Stimulated activated naive CD8-positive, alpha-beta T cell treated with anti-CD3 and anti-CD28 coated beads, Interleukin-15, amount 100 ng/mL, for 72 hours (primary cell): Measurements from ENCODE around the gene BCAS3.
A peak's percentile ranks its signal among the peaks of the same experiment; 100 is the strongest.

Experiments
- ATAC-seq: fragments of 150-1000 bp; cut with Tn5 transposase; 2 replicates; pipeline ENCODE4 v1.10.0; 2021; ENCODE audit warnings: mild to moderate bottlenecking, moderate library complexity
- DNase-seq, 2 donors: peaks; one replicate each; pipeline ENCODE4 v3.0.0; 2021 to 2022
- H3K27ac Mint-ChIP-seq, 2 donors: one replicate each; pipeline ENCODE4 v1.8.0; 2022; ENCODE audit warnings: mild to moderate bottlenecking in 2 of 2, mixed read lengths in 2 of 2, moderate library complexity in 2 of 2
- H3K27me3 Mint-ChIP-seq: one replicate; pipeline ENCODE4 v1.8.0; 2022; ENCODE audit warnings: mixed read lengths
- H3K4me1 Mint-ChIP-seq: one replicate; pipeline ENCODE4 v1.8.0; 2022; ENCODE audit warnings: mild to moderate bottlenecking, mixed read lengths
- H3K4me3 Mint-ChIP-seq, 2 donors: one replicate each; pipeline ENCODE4 v1.8.0; 2022; ENCODE audit warnings: mild to moderate bottlenecking in 2 of 2, mixed read lengths in 2 of 2, moderate library complexity in 1 of 2
- H3K9me3 Mint-ChIP-seq, 2 donors: one replicate each; pipeline ENCODE4 v1.8.0; 2022; ENCODE audit warnings: mixed read lengths in 2 of 2

The BCAS3 gene

DNA sequence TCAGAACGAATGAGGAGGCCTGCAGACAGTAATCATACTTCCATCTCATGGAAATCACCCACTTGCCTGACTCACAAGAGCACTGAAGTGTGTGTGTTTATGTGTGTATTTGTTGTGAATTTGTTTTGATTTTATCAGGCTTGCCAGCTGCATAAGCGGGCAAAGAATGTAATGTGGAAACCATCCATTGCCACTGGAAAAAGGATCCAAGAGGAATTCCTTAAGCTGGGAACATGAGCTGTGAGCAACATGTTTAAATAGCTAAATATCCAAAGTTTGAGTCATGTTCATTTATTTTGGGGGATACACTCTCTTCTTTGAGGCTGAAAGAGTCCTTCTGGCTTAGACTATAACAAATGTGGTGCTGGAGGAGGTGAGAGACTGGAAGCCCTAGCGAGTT lies 523.6 kb downstream of the BCAS3 start:
- Mint-ChIP-seq H3K27me3 (no peaks in the 10 kb centered on the region), H3K27ac (no peak overlapping the region), H3K4me1 (no peaks in the 10 kb centered on the region), H3K9me3 (no peaks in the 10 kb centered on the region), H3K4me3 (no peak overlapping the region)
- ATAC-seq: no peak
- no peak for DNase-seq

DNA sequence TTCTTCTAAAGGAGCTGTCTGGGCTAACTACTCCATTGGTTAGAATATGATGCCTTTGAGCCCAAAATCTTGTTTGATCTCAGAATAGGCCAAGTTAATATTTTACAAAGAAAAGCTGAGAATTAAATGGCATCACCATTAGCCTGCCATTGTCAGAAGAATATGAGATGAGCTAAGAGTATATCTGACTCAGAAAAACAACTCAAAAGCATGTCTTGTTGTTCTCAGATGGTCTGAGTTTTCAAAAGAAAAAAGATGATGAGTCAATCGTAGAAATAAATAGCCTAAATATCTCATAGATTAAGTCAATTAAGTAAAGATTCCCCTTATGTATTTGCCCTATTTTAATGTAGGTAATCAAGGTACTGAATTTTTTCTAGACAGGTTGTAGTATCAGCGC lies 524.9 kb downstream of the BCAS3 start:
- Mint-ChIP-seq H3K27me3 (no peaks in the 10 kb centered on the region), H3K4me1 (no peaks in the 10 kb centered on the region), H3K27ac (no peak overlapping the region), H3K9me3 (no peaks in the 10 kb centered on the region), H3K4me3 (no peak overlapping the region)
- ATAC-seq (no peak), DNase-seq (no peak)

DNA sequence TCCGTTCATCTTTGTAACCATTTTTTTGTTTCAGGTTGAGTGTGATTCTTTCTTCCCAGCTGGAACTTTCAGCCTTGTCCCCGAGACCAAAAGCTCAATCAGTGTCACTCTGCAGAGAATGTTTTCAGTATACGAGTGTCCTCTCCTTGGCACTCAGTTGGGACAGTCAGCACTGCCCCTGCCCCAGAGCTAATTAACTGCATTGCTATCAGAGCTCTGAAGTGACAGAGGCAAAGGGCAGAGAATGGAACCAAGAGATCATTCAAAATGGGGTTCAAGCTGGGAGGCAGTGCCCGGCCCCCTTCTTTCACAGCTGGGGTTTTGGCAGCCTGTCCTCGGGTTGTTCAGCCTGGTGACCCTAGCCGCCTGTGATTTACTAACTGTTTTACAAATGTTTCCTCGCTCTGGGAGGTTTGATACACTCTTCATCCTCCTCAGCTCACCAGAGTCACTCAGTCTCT lies 526.0 kb downstream of the BCAS3 start:
- Mint-ChIP-seq H3K27me3 (no peaks in the 10 kb centered on the region), H3K4me3 (no peak overlapping the region), H3K27ac (no peak overlapping the region), H3K4me1 (no peaks in the 10 kb centered on the region), H3K9me3 (no peaks in the 10 kb centered on the region)
- ATAC-seq: no peak
- no peak for DNase-seq

DNA sequence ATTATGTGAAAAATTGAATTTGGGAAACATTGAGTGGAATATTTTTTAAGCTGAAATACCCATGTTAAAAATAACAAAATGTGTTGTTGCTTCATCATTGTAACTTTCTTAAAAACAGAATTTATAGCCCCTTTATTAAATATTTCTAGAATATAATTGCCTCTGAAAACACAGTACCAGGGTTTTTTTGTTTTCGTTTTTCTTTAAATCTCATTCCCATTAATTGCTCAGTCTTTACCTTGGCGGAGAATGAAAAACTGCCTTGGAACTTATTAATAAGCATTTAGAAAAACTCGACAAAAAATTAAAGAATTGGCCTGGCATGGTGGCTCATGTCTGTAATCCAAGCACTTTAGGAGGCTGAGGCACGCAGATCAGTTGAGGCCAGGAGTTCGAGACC lies 526.8 kb downstream of the BCAS3 start:
- DNase-seq (no peak), ATAC-seq (no peak)
- Mint-ChIP-seq H3K4me3 (no peak overlapping the region), H3K27me3 (no peaks in the 10 kb centered on the region), H3K27ac (no peak overlapping the region), H3K9me3 (no peaks in the 10 kb centered on the region), H3K4me1 (no peaks in the 10 kb centered on the region)

DNA sequence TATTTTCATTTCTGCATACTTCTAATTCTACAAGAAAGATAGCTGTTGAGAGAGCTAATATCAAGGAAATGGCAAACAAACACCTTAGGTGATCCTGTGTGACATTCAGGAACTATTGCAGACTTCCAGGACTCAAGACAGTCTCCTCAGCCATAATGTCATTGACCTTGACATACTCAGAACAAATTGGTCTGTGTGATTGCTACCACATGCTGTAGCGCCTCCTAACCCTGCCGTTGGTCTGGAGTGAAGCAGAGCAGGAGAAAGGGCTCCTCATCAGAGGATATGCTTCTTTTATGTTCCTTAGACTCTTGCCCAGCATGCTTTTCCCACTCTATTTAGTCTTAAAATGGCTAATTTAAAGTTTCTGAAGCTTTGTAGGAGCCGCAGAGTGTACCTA lies 527.8 kb downstream of the BCAS3 start:
- H3K27ac Mint-ChIP-seq: no peak overlapping the region

DNA sequence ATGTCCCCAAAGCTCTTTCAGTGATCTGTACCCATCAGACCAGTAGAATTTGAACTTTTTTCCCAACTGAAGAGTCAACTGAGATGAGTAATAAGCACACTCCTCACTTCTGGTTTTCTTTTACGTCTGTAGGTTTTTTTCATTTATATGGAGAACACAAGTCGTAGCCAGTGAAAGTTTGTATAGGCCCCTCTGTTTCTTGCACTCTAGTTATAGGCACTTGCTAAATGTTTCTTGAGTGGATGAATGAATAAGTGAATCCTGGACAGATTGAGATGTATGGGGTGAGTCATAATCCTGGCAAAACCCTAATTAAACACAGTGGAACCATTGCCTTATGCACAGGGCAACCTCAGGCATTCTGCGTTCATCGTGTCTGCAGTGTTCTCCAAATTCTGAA lies 528.3 kb downstream of the BCAS3 start:
- Mint-ChIP-seq H3K4me3 (no peak overlapping the region), H3K27ac (no peak overlapping the region), H3K27me3 (no peaks in the 10 kb centered on the region), H3K9me3 (no peaks in the 10 kb centered on the region), H3K4me1 (no peaks in the 10 kb centered on the region)
- DNase-seq (no peak), ATAC-seq (no peak)

More for the DNA sequence above, 527.8 kb downstream of the BCAS3 start:
- no peaks in the 10 kb centered on the region for H3K9me3 Mint-ChIP-seq
- no peak overlapping the region for H3K4me3 Mint-ChIP-seq
- H3K27me3 Mint-ChIP-seq: no peaks in the 10 kb centered on the region
- DNase-seq (no peak), ATAC-seq (no peak)
- H3K4me1 Mint-ChIP-seq: no peaks in the 10 kb centered on the region

DNA sequence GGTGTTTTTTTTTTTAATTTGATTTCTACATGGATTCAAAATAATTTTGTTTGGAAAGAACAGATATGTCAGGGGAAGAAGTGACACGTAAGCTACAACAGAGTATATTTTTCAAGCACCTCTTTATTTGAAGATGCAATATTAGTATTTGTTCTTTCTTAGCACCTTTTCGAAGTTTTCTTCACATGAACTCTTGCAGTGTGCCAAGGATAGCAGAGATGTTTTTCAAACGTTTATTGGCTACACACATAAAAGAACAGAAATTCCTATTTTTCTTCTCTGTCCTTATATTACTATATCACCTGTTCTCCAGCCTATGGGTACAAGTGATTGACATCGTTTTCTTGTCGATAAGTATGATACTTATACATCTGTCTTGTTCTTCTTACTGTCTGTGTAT lies 529.3 kb downstream of the BCAS3 start:
- Mint-ChIP-seq H3K27ac (no peak overlapping the region), H3K4me3 (no peak overlapping the region), H3K9me3 (no peaks in the 10 kb centered on the region), H3K4me1 (no peaks in the 10 kb centered on the region), H3K27me3 (no peaks in the 10 kb centered on the region)
- ATAC-seq (no peak), DNase-seq (no peak)

DNA sequence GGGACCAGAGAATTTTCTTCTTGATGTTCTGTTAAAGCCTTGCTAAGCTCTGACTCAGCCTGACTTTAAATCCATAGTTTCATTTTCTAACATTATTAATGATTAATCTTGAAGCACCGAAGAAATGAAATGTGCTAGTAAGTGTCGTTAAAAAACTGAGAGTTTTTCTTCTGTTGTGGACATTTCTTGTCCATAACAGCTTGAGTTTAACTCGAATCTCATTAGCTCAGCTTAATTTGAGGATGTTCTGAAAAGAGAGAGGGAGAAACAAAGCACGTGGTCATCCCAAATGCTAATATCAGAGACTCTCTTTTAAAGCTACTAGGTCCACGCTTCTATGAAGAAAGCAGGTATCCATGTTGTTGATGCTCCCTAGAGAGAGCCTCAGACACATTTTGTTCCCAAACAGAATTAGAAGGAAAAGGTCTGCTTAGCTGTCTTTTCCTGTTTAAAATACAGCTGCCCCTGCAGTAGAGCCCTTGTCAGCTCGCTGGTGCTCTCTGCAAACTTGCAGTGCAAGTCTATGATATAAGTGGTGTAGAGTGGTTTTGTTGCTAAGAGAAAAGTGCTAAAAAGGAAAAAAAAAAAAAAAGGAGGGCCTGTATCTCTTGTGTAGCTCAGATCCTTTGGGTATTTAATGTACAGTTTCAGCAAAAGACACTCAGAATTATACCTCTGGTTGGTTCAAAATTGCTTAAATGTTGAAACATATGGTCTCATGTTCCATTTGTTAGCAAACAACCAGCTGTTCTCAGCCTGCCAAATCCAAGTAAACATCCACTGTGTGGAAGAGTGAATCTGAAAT lies 530.9 kb downstream of the BCAS3 start:
- Mint-ChIP-seq H3K4me1 (no peaks in the 10 kb centered on the region), H3K27me3 (no peaks in the 10 kb centered on the region), H3K4me3 (no peak overlapping the region), H3K27ac (no peak overlapping the region), H3K9me3 (no peaks in the 10 kb centered on the region)
- DNase-seq (no peak), ATAC-seq (no peak)

DNA sequence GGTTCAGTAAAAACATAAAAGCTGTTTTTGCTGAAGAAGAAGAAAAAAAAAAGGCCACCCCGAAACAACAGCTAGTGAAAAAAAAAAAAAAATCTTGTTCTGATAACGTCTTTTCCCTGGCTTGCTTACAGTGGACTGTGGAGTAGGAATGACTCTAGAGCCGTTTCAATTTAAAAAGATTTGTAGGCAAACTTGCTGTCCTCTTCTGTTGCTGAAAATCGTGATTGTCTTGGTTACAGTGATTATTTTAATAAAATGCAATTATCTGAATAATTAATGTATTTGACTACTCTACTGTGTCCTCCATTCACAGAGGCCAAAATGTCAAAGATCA lies 531.4 kb downstream of the BCAS3 start:
- peak overlapping the region in 1 of 2 donors; percentile 60 for H3K27ac Mint-ChIP-seq
- no peaks in the 10 kb centered on the region for H3K4me1 Mint-ChIP-seq
- no peak overlapping the region for H3K4me3 Mint-ChIP-seq
- no peak for ATAC-seq
- H3K27me3 Mint-ChIP-seq: no peaks in the 10 kb centered on the region
- DNase-seq: no peak
- no peaks in the 10 kb centered on the region for H3K9me3 Mint-ChIP-seq

DNA sequence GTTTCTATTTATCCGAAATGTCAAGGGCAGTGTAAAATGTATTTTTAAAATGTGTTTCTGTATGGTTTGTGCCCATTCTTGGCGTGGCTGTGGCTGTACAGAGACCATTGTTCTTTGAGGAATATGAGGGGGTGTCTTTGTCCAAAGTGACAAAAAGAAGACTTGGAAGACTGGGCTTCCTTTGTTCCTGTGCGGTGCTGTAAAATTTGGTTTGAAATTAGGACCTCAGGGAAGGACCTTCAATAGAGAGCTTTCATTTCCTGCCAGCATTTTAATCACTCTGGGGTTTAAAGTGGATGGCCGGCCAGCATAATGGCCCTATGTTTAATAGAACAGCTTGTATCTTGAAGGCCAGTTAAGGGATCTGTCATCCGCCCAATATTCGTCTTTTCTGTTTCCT lies 531.9 kb downstream of the BCAS3 start:
- H3K9me3 Mint-ChIP-seq: no peaks in the 10 kb centered on the region
- H3K4me3 Mint-ChIP-seq: no peak overlapping the region
- DNase-seq: no peak
- H3K27ac Mint-ChIP-seq: no peak overlapping the region
- ATAC-seq: no peak
- no peaks in the 10 kb centered on the region for H3K27me3 Mint-ChIP-seq
- H3K4me1 Mint-ChIP-seq: no peaks in the 10 kb centered on the region

DNA sequence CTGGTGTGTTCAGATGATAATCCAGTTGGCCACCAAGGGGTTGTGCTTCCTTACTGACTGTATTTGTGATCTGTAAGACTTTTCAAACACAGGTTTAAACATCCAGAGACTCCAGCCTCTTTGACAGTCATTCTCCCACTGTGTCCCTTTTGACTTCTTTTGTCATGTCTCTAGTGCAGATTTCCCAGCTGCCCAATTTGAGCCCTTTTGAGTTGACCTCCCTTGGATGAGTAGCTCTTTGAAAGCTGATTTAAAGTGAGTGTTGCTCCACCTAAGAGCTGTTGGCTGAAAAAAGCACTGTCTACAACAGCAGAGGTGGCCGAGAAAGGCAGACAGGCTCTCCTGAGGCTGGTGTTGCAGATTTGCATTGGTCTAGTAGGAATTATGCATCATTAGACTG lies 533.6 kb downstream of the BCAS3 start:
- H3K27ac Mint-ChIP-seq: no peak overlapping the region
- no peaks in the 10 kb centered on the region for H3K27me3 Mint-ChIP-seq
- DNase-seq (no peak), ATAC-seq (no peak)
- no peaks in the 10 kb centered on the region for H3K4me1 Mint-ChIP-seq
- H3K9me3 Mint-ChIP-seq: no peaks in the 10 kb centered on the region
- no peak overlapping the region for H3K4me3 Mint-ChIP-seq

DNA sequence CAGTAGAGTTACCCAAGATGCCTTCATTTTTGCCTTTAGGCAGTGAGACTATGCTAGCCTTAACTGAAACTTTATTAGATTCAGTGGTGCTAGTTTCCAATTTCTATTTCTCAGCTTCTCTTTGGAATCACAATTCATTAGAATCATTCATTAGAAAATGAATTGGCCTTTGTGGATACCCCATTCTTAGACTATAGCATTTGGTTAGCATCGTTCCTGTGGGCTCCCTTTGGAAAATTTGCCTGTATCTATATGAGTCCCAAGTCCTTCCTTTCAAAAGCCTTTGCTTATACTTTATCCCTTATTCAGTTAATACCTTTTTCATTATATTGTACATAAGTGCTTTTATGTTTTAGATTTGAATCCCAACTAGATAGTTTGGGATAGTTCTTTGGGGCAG lies 535.0 kb downstream of the BCAS3 start:
- Mint-ChIP-seq H3K4me3 (no peak overlapping the region), H3K9me3 (no peaks in the 10 kb centered on the region), H3K27me3 (no peaks in the 10 kb centered on the region), H3K27ac (no peak overlapping the region), H3K4me1 (no peaks in the 10 kb centered on the region)
- no peak for DNase-seq
- no peak for ATAC-seq

DNA sequence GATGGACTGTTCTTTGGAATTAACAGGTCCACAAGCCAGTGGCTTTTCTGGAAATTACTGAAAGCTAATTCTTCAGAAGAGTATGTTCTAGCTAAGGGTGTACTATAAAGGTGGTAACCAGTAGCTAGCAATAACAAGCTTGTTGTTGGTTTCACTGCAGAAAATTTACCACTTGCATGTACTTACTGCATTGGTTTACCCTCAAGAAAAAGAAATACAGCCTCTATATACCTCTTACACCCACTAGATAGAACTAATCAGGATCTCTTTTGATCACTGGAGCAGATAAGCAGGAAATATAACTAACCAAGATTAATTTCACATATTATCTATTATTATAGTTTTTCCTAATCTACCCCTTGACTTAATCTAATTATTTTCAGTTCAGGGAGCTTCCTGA lies 537.1 kb downstream of the BCAS3 start:
- ATAC-seq: no peak
- H3K9me3 Mint-ChIP-seq: no peaks in the 10 kb centered on the region
- no peaks in the 10 kb centered on the region for H3K27me3 Mint-ChIP-seq
- H3K4me1 Mint-ChIP-seq: peaks cover 15% of the 10 kb centered on the region
- no peak overlapping the region for H3K4me3 Mint-ChIP-seq
- H3K27ac Mint-ChIP-seq: no peak overlapping the region
- DNase-seq: no peak

DNA sequence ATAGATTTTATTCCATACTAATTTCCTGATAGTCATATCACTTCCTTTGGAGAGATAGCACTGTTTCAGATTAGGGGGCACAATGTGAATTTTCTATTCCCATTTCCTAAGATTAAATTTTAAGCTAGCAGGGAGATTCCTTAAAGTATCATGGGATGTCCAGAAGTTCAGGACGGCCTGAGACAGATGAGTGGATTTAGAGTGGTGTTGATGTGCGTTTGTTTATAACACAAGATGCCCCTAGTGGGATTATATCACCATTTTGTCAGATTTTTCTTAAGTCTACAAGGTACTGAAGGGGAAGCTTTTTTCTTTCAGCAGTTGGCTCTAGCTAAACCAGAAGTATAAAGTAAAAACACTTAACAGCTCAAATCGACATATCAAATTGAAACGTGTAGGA lies 538.4 kb downstream of the BCAS3 start:
- no peak for DNase-seq
- H3K27ac Mint-ChIP-seq: peak overlapping the region in 1 of 2 donors; percentile 57
- H3K9me3 Mint-ChIP-seq: no peaks in the 10 kb centered on the region
- H3K4me1 Mint-ChIP-seq: peaks cover 24% of the 10 kb centered on the region
- no peaks in the 10 kb centered on the region for H3K27me3 Mint-ChIP-seq
- H3K4me3 Mint-ChIP-seq: no peak overlapping the region
- ATAC-seq: no peak

DNA sequence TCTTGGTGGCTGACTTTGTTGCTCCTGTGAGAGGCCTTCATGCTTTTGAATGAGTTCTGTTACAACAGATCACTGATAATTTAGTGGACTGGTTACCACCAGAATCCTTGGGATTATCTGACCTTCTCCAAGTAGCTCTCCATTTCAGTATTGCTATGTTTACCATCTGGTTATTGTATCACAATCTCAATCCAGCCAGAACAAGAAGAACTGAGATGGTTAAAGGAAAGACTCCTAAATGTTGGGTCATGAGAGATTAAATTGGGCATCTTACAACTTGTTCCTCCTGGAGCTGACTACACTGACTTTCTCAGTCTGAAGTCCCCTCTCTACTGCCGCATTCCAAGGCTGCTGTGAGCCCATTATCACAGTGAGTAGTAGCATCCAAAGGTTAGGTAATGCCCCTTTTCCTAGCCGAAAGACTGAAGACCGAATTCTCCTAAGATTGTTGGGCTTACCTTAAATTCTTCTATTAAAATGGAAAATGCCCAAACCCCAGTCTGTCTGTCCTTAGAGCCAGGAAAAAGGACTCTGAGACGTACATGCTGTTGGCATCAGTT lies 540.3 kb downstream of the BCAS3 start:
- peak overlapping the region in 1 of 2 donors; percentile 65 for H3K27ac Mint-ChIP-seq
- no peaks in the 10 kb centered on the region for H3K9me3 Mint-ChIP-seq
- no peak for DNase-seq
- H3K4me3 Mint-ChIP-seq: no peak overlapping the region
- H3K4me1 Mint-ChIP-seq: peaks cover 43% of the 10 kb centered on the region
- H3K27me3 Mint-ChIP-seq: no peaks in the 10 kb centered on the region
- no peak for ATAC-seq

DNA sequence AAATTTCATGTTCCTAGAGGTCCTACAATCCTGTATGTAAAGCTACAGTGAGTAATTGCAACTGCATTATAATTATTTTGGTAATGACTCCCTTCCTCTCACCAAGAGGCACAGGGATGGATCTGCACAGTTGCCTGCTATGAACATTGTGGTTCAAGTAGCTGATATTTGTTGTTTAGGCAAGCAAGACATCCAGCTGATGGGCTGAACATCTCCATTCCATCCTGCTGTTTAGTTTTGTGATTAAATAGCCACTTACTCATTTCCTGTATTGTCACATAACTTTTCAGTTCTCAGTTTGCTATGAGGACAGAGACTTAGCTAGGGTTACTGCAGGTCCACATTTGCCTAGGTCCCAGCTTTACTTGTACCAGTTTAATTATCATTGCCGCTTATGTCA lies 540.8 kb downstream of the BCAS3 start:
- peak overlapping the region; percentile 48 to 65 for H3K27ac Mint-ChIP-seq
- H3K9me3 Mint-ChIP-seq: no peaks in the 10 kb centered on the region
- no peaks in the 10 kb centered on the region for H3K27me3 Mint-ChIP-seq
- peak; percentile 46 for ATAC-seq
- no peak overlapping the region for H3K4me3 Mint-ChIP-seq
- DNase-seq: peak in 1 of 2 donors; percentile 23
- peaks cover 45% of the 10 kb centered on the region for H3K4me1 Mint-ChIP-seq

DNA sequence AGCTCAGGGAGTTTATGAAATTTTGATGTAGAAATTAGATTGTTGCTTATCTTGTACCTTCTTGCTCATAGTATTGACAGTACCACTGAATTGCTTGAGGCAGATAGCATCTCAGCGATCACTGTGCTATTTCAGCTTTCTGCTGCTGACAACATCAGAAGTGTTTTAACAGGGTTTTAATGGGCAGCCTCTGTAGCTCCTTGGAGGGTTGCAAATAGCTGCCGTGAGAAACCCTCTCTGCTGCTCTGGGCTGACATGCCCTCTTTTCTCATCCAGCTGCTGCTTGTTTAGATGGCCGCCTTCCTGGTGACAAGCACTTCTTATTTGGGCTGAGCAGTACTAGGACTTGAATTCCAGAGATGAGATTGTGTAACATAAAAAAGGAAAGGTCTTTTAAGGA lies 541.8 kb downstream of the BCAS3 start:
- no peak for DNase-seq
- Mint-ChIP-seq H3K4me3 (no peak overlapping the region), H3K9me3 (peaks cover 0 to 5% of the 10 kb centered on the region in 2 donors), H3K27ac (peak overlapping the region in 1 of 2 donors; percentile 92), H3K4me1 (peaks cover 45% of the 10 kb centered on the region), H3K27me3 (no peaks in the 10 kb centered on the region)
- no peak for ATAC-seq
